A673 (cell line): ENCODE data around the gene ADAMTSL1. TPM values are rescaled to one million over a fixed set of nuclear protein-coding genes. Genes with fewer than 3 reads are reported as not detected.
A peak's percentile ranks its signal among the peaks of the same experiment; 100 is the strongest.

Experiments used
- BruUV-seq: library from RNA; stranded (reverse); fragments of 400-500 nt; replicated peaks from 2 replicates; lab custom pipeline; 2021; lab: Mats Ljungman, UMichigan
- CTCF ChIA-PET: fragments of 300-600 bp; sonication (Branson Sonifier 250); formaldehyde crosslinking; loops from one replicate; lab custom pipeline; 2022; ENCODE audit warnings: antibody characterized with exemption; lab: Charles Lee
- POLR2A ChIA-PET: fragments of 300-600 bp; sonication (Branson Sonifier 250); formaldehyde crosslinking; loops from one replicate; lab custom pipeline; 2022; ENCODE audit warnings: antibody characterized with exemption; ENCODE audit not compliant: low non-redundant PET; lab: Charles Lee
- DNase-seq: peaks from one replicate; pipeline ENCODE4 v3.0.0-alpha.2; 2015; ENCODE audit warnings: low spot score
- H3K27ac ChIP-seq: fragments of 200-600 bp; sonication (generic); 2 replicates; pipeline ENCODE4 v1.5.1; 2016; ENCODE audit warnings: mixed run types, low read depth, mild to moderate bottlenecking, mixed read lengths, antibody characterized with exemption, low read length; ENCODE audit not compliant: poor library complexity, severe bottlenecking
- H3K27me3 ChIP-seq: fragments of 200-600 bp; sonication (generic); replicated peaks from 2 replicates; pipeline ENCODE4 v1.6.1; 2017; ENCODE audit warnings: mixed run types, low read depth, mild to moderate bottlenecking, mixed read lengths, antibody characterized with exemption, low read length; ENCODE audit not compliant: insufficient read depth, poor library complexity
- H3K36me3 ChIP-seq: fragments of 200-600 bp; sonication (generic); 2 replicates; pipeline ENCODE4 v1.6.1; 2016; ENCODE audit warnings: mixed run types, mild to moderate bottlenecking, mixed read lengths, antibody characterized with exemption, low read length; ENCODE audit not compliant: insufficient read depth, poor library complexity, severe bottlenecking
- H3K4me1 ChIP-seq: fragments of 200-600 bp; sonication (generic); 2 replicates; pipeline ENCODE4 v1.6.1; 2017; ENCODE audit warnings: mixed run types, mild to moderate bottlenecking, mixed read lengths, antibody characterized with exemption, low read length; ENCODE audit not compliant: insufficient read depth, poor library complexity, severe bottlenecking
- H3K4me3 ChIP-seq: fragments of 200-600 bp; sonication (generic); 2 replicates; pipeline ENCODE4 v1.5.1; 2016; ENCODE audit warnings: low read depth, mixed run types, mild to moderate bottlenecking, mixed read lengths, low read length; ENCODE audit not compliant: poor library complexity, severe bottlenecking
- H3K9me3 ChIP-seq: fragments of 200-600 bp; sonication (generic); 2 replicates; pipeline ENCODE4 v1.6.1; 2016; ENCODE audit warnings: mixed run types, low read depth, mild to moderate bottlenecking, mixed read lengths, antibody characterized with exemption, low read length; ENCODE audit not compliant: poor library complexity, severe bottlenecking
- EZH2 ChIP-seq: fragments of 200-600 bp; sonication (generic); IDR thresholded peaks from 2 replicates; pipeline ENCODE4 v1.6.1; 2017; ENCODE audit warnings: borderline replicate concordance, low read depth, mild to moderate bottlenecking, mixed read lengths, antibody characterized with exemption, low read length; ENCODE audit not compliant: poor library complexity, severe bottlenecking
- intact Hi-C: fragments of 100-400 bp; cut with micrococcal nuclease; formaldehyde crosslinking; loops from one replicate; pipeline ENCODE4 v1.10.0; 2022; ENCODE audit not compliant: unreplicated experiment
- total RNA-seq: library from RNA; stranded (reverse); gene quantifications from 2 replicates; pipeline ENCODE4 v1.2.3, GENCODE V29; 2021
- TF ChIP-seq, protein P1 (sequence below): fragments of 300-800, 200-600 bp; sonication (generic); conservative IDR thresholded peaks from 2 replicates; pipeline ENCODE4 v1.5.1; 2017; ENCODE audit warnings: low read depth, mild to moderate bottlenecking, antibody characterized with exemption, low read length, moderate library complexity, mixed read lengths

ADAMTSL1 gene
- total RNA-seq, 1 experiment from 2014 or later, result not detected

DNA sequence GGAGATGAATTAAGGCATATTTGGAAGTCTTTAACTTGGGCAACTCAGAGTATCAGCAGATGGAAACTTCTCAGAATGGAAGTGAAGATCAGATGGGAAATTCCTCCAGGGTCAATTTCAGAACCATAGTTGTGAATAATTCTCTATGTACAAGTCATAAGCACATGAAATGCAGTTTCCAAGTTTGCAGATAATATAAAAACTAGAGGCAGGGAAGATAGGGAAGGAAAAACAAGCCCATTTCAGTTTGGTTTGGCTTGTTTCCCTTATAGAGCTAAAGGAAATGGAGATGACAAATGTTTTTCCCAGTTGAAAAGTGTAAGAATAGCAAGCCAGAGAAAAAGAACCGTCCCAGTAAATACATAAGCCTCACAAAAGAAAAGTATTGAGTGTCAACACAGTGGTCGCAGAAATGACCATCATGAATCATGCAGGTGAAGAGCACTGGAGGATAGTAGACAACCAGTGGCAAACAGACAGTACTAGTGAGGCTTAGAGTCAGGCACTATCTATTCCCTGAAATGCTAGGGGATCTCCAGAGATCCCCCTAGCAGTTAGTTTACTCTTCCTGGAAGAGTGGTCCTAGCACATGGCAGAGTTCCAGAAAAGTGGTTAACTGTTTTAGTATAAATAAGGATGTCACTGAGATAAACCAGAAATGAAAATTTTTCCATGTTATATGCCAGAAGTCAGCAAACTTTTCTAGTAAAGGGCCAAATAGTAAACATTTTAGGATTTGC is 313.1 kb downstream of the ADAMTSL1 start:
- no peaks in the 10 kb centered on the region for H3K4me1 ChIP-seq
- H3K36me3 ChIP-seq, result no peaks in the 10 kb centered on the region
- TF ChIP-seq EZH2, result no peak
- TF ChIP-seq, protein P1, sequence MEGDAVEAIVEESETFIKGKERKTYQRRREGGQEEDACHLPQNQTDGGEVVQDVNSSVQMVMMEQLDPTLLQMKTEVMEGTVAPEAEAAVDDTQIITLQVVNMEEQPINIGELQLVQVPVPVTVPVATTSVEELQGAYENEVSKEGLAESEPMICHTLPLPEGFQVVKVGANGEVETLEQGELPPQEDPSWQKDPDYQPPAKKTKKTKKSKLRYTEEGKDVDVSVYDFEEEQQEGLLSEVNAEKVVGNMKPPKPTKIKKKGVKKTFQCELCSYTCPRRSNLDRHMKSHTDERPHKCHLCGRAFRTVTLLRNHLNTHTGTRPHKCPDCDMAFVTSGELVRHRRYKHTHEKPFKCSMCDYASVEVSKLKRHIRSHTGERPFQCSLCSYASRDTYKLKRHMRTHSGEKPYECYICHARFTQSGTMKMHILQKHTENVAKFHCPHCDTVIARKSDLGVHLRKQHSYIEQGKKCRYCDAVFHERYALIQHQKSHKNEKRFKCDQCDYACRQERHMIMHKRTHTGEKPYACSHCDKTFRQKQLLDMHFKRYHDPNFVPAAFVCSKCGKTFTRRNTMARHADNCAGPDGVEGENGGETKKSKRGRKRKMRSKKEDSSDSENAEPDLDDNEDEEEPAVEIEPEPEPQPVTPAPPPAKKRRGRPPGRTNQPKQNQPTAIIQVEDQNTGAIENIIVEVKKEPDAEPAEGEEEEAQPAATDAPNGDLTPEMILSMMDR, result no peak
- BruUV-seq, result no TSS peak
- intact Hi-C loops, result no loop called here
- no peaks in the 10 kb centered on the region for H3K27me3 ChIP-seq
- ChIA-PET POLR2A (no interaction called here), CTCF (no interaction called here)
- no peak overlapping the region for H3K27ac ChIP-seq
- DNase-seq, result no peak
- no peak overlapping the region for H3K4me3 ChIP-seq
- no peaks in the 10 kb centered on the region for H3K9me3 ChIP-seq

- Histone ChIP-seq H3K9me3 (no peaks in the 10 kb centered on the region), H3K4me3 (no peak overlapping the region), H3K27me3 (no peaks in the 10 kb centered on the region), H3K36me3 (no peaks in the 10 kb centered on the region), H3K27ac (no peak overlapping the region), H3K4me1 (no peaks in the 10 kb centered on the region)
- no TSS peak for BruUV-seq
- ChIA-PET CTCF (no interaction called here), POLR2A (no interaction called here)
- DNase-seq, result no peak
- TF ChIP-seq EZH2, result no peak
- TF ChIP-seq, protein P1, result no peak
- intact Hi-C loops, result no loop called here
Measured at GRCh38 chr9:18788256-18788655, 314.3 kb downstream of the ADAMTSL1 start.

GRCh38 chr9:18791074-18791473 is 317.1 kb downstream of the ADAMTSL1 start:
- no peaks in the 10 kb centered on the region for H3K36me3 ChIP-seq
- H3K9me3 ChIP-seq, result no peaks in the 10 kb centered on the region
- ChIA-PET POLR2A (no interaction called here), CTCF (no interaction called here)
- no peak overlapping the region for H3K4me3 ChIP-seq
- intact Hi-C loops, result loop anchor here (5.0 kb wide), 1 partner anchor 666 kb away; no protein-coding TSS in a partner anchor
- peak; percentile 6 for DNase-seq
- no TSS peak for BruUV-seq
- TF ChIP-seq, protein P1, result peak; percentile 46
- no peak for TF ChIP-seq EZH2
- no peak overlapping the region for H3K27ac ChIP-seq
- H3K4me1 ChIP-seq, result no peaks in the 10 kb centered on the region
- no peaks in the 10 kb centered on the region for H3K27me3 ChIP-seq
